ENCODE measurements around the gene ZNF524.

DNA sequence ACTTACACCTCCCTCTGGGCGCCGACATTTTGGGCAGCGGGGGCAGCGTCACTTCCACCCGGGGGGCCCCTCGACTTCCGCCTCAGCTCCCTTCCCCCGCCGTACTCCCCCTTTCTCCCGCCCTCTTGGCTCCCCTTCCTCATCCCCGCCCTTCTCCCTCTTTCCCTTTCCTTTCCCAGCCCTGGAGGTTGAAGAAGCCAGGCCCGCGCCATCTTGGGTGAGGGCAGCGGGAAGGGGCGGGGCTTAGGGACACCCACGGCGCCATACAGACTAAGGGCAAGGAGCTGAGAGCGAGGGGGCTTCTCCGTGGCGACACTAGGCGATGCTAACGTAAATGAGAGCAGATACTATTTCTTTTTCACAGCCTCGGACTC, 633 bp upstream of the ZNF524 start, which contains the start of gene FIZ1:
- TF ChIP-seq, protein P1, sequence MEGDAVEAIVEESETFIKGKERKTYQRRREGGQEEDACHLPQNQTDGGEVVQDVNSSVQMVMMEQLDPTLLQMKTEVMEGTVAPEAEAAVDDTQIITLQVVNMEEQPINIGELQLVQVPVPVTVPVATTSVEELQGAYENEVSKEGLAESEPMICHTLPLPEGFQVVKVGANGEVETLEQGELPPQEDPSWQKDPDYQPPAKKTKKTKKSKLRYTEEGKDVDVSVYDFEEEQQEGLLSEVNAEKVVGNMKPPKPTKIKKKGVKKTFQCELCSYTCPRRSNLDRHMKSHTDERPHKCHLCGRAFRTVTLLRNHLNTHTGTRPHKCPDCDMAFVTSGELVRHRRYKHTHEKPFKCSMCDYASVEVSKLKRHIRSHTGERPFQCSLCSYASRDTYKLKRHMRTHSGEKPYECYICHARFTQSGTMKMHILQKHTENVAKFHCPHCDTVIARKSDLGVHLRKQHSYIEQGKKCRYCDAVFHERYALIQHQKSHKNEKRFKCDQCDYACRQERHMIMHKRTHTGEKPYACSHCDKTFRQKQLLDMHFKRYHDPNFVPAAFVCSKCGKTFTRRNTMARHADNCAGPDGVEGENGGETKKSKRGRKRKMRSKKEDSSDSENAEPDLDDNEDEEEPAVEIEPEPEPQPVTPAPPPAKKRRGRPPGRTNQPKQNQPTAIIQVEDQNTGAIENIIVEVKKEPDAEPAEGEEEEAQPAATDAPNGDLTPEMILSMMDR (IDR thresholded peaks at IDR 0.05), result no peak
- TF ChIP-seq POLR2A (IDR thresholded peaks at IDR 0.05), result peak in 1 of 3 donors; percentile 44

All from body of pancreas (tissue), 4 donors.